Measurements from ENCODE around the gene KRT72.
A peak's percentile ranks its signal among the peaks of the same experiment; 100 is the strongest.

The KRT72 gene

GRCh38 chr12:52579468-52580465 is 21.5 kb downstream of the KRT72 start:
- DNase-seq (ENCODE audit: low read depth in 2 of 2, low spot score in 1 of 2): no peak

DNA sequence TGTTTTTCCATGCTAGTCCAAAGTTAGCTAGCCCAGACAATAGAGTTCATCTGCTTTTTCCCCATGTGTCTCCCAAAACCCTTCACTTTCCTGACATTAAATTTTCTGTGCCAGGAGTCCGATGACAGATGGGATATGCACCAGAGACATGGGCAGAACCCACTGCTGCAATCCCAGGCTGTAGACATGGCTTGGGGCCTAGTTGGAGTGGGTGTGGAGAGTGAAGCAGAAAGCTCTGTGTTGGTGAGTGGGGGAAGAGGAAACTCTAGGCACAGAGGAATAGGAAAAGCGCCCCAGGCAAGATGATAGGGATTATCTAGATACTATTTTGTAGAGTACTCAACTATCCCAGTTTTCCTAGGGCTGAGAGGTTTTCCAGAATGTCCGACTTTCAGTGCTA is 22.8 kb downstream of the KRT72 start:
- no peak for DNase-seq (ENCODE audit: low read depth in 2 of 2, low spot score in 1 of 2)

- DNase-seq (ENCODE audit: low read depth in 2 of 2, low spot score in 1 of 2): no peak
Measured at GRCh38 chr12:52577316-52577715, 23.9 kb downstream of the KRT72 start.

DNA sequence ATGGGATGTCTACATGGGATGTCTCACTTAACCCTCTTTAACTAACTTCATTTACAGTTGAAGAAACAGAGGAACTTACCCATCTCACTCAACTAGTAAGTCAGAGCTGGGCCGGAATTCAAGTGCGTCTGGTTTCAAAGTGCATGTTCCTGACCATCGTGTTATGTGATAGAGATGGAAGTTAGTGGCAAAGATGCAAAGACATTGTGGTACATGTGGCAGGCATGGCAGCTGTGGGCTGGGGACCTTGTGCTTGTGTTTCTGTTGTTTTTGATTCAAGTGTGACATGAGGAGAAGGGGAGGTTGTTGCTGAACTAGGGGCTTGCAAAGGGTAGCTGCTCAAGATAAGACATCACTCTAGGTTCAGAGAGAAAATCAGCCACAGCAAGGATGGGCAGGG is 25.3 kb downstream of the KRT72 start:
- DNase-seq (ENCODE audit: low read depth in 2 of 2, low spot score in 1 of 2): no peak

- DNase-seq (ENCODE audit: low read depth in 2 of 2, low spot score in 1 of 2): no peak
Measured at GRCh38 chr12:52575256-52575655, 26.0 kb downstream of the KRT72 start.

- DNase-seq (ENCODE audit: low read depth in 2 of 2, low spot score in 1 of 2): no peak
Measured at GRCh38 chr12:52573743-52574142, 27.5 kb downstream of the KRT72 start, which contains the start of gene KRT74. Gene KRT74 (minus strand): TSS chr12:52573843. CDS start chr12:52573777, 66 bp downstream.

GRCh38 chr12:52573306-52573705 is 28.0 kb downstream of the KRT72 start:
- DNase-seq (ENCODE audit: low read depth in 2 of 2, low spot score in 1 of 2): no peak

- DNase-seq (ENCODE audit: low read depth in 2 of 2, low spot score in 1 of 2): no peak
Measured at GRCh38 chr12:52570511-52570910, 30.8 kb downstream of the KRT72 start.

DNA sequence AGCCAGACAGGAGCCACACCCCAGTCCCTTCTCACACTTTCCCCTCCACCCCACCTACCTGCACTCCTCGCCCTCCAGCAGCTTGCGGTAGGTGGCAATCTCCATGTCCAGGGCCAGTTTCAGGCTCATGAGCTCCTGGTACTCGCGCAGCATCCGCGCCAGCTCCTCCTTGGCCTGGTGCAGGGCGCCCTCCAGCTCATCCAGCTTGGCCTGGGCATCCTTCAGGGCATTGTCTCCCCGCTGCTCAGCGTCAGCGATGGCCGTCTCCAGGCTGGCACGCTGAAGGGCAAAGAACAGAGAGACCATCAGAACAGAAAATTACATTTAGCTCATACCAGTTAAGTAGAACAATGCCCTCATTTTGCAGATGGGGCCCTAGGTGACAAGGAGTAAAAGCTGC is 33.2 kb downstream of the KRT72 start:
- DNase-seq (ENCODE audit: low read depth in 2 of 2, low spot score in 1 of 2): no peak

GRCh38 chr12:52566847-52567291 is 34.4 kb downstream of the KRT72 start:
- peak; percentile 7 to 47 for DNase-seq (ENCODE audit: low read depth in 2 of 2, low spot score in 1 of 2)

DNA sequence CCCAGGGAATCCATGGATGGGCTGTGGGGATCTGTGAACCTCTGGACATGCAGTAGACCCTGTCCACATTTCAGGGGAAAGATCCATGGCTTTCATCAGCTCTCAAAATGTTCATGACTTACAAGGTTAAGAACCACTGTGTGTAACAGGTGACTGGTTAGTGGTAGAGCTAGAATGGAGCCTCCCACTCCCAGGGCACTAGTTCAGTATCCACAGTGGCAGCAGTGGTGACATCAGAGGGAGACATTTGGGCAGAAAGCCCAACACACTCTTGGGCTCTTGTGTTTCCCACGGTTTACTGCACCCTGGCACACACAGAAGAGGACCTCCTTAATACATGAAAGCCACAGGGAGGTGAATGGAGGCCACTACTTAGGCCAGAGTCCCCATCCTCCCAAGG is 36.7 kb downstream of the KRT72 start:
- no peak for DNase-seq (ENCODE audit: low read depth in 2 of 2, low spot score in 1 of 2)

DNA sequence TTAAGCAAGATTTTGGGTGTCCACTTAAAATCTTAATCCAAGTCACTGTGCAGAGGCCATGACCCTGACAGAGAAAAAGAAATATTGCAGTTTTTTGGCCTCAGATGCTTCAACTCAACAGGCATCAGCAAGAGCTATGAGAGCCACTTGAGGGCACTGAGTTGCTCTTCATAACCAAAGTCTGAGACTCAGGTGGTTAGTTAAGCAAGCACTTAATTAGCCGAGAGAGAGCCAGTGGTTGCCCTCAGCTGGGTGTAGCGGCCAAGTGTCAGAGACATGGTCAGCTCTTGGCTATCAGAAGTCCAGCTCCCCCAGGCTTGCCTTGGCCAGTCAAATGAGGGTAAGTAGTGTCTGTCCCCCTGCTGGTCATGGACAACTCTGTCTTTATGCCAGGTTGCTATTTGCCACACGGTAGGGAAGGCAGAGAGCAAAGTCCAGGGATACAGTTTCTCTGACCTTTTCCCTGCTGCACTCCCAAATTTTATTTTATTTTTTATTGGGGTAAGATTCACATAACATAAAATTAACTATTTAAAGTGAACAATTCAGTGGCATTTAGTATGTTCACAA is 39.3 kb downstream of the KRT72 start:
- no peak for DNase-seq (ENCODE audit: low read depth in 2 of 2, low spot score in 1 of 2)

- DNase-seq (ENCODE audit: low read depth in 2 of 2, low spot score in 1 of 2): no peak
Measured at GRCh38 chr12:52559979-52560378, 41.3 kb downstream of the KRT72 start.

GRCh38 chr12:52558781-52559445 is 42.4 kb downstream of the KRT72 start:
- DNase-seq (ENCODE audit: low read depth in 2 of 2, low spot score in 1 of 2): no peak

DNA sequence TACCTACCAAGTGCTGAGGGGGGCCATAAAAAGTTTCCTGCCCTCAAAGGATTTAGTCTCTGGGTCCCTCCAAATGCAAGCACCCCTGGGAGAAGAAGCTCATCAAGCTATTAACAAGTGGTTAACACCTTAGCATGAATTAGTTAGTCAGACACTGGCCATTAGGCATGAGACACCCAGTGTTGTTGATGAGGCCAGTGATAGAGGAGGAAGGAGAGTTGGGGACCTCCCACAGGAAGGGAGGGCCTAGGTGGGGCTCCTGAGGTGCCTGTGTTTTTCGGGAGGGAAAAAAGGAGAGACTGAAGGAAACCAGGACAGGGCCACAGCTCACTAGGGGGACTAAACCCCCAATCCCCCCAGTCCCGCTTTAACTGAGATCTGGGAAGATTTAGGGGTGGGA is 43.8 kb downstream of the KRT72 start:
- no peak for DNase-seq (ENCODE audit: low read depth in 2 of 2, low spot score in 1 of 2)

GRCh38 chr12:52555577-52555976 is 45.7 kb downstream of the KRT72 start:
- no peak for DNase-seq (ENCODE audit: low read depth in 2 of 2, low spot score in 1 of 2)

DNA sequence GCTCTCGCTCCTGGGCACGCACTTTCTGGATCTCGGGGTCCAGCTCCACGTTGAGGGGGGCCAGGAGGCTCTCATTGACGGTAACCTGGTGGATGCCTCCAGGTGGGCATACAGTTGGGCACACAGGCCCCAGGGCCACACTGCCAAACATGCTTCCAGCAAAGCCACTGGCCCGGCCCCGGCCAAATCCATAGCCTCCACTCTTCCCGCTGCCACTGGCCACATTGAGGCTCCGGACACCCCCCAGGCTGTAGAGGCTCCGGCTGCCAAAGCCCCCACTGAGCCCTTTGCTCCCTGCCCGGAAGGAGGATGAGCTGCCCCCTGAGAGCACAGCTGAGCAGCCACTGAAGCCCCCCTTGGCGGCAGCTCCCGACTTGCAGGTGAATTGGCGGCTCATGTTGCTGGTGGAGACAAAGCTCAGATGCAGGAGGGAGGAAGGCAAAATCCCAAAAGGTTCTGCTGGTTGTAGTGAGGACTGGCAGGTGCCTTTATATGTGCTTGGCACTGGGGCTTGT is 48.5 kb downstream of the KRT72 start, which contains the start of gene KRT71:
Gene KRT71, minus strand, starts transcription at position 465 of the 515 bp plus-strand sequence. Its CDS starts 68 bp downstream, at position 397.
- no peak for DNase-seq (ENCODE audit: low read depth in 2 of 2, low spot score in 1 of 2)

- no peak for DNase-seq (ENCODE audit: low read depth in 2 of 2, low spot score in 1 of 2)
Measured at GRCh38 chr12:52552055-52552454, 49.2 kb downstream of the KRT72 start.

GRCh38 chr12:52551216-52551865 is 49.9 kb downstream of the KRT72 start:
- DNase-seq (ENCODE audit: low read depth in 2 of 2, low spot score in 1 of 2): no peak

DNA sequence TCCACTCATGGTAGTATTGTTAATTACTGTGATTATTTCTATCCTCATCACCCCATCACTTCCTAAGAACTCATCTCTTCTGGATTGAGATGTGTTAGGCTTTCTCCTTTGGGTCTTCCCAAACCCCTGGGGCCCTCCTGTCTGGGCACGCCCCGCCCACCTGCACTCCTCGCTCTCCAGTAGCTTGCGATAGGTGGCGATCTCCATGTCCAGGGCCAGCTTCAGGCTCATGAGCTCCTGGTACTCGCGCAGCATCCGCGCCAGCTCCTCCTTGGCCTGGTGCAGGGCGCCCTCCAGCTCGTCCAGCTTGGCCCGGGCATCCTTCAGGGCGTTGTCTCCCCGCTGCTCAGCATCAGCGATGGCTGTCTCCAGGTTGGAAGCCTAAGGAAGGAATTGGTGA is 55.1 kb downstream of the KRT72 start:
- no peak for DNase-seq (ENCODE audit: low read depth in 2 of 2, low spot score in 1 of 2)

Measured in stimulated activated CD8-positive, alpha-beta memory T cell treated with anti-CD3 and anti-CD28 coated beads, Interleukin-4, amount 100 ng/mL, for 4 hours (primary cell).